NT2/D1 (cell line): ENCODE data around the gene POLR2E.
A peak's percentile ranks its signal among the peaks of the same experiment; 100 is the strongest.

ENCODE experiments used
- DNase-seq: peaks from one replicate; pipeline ENCODE4 v3.0.0-alpha.2; 2011; ENCODE audit warnings: low read depth, low spot score
- H3K27me3 ChIP-seq: 2 replicates; pipeline ENCODE4 v1.6.0; 2011; ENCODE audit warnings: mild to moderate bottlenecking; ENCODE audit not compliant: insufficient read length, insufficient read depth
- H3K36me3 ChIP-seq: 2 replicates; pipeline ENCODE4 v1.6.1; 2011; ENCODE audit warnings: mild to moderate bottlenecking, low read length, mixed read lengths; ENCODE audit not compliant: insufficient read depth, insufficient read length
- H3K4me1 ChIP-seq: 2 replicates; pipeline ENCODE4 v1.5.1; 2011; ENCODE audit not compliant: insufficient read depth, insufficient read length
- H3K4me3 ChIP-seq: 2 replicates; pipeline ENCODE4 v1.5.1; 2011; ENCODE audit warnings: low read depth; ENCODE audit not compliant: insufficient read length
- H3K9ac ChIP-seq: 2 replicates; pipeline ENCODE4 v1.6.0; 2011; ENCODE audit warnings: low read depth; ENCODE audit not compliant: insufficient read length
- H3K9me3 ChIP-seq: 2 replicates; pipeline ENCODE4 v1.5.1; 2011; ENCODE audit warnings: mild to moderate bottlenecking, low read length; ENCODE audit not compliant: insufficient read depth
- SUZ12 ChIP-seq: IDR thresholded peaks from 2 replicates; pipeline ENCODE4 v1.6.1; 2011; ENCODE audit not compliant: insufficient read length, insufficient read depth; ENCODE audit errors: extremely low read depth
- YY1 ChIP-seq: IDR thresholded peaks from 2 replicates; pipeline ENCODE4 v1.6.1; 2011; ENCODE audit not compliant: insufficient read length, insufficient read depth
- ZNF274 ChIP-seq: IDR thresholded peaks from 2 replicates; pipeline ENCODE4 v1.6.1; 2011; ENCODE audit warnings: mild to moderate bottlenecking, low read depth, low read length

POLR2E gene

GRCh38 chr19:1091544-1092175 is 3.5 kb downstream of the POLR2E start:
- peak overlapping the region; percentile 4 for H3K9ac ChIP-seq
- peaks cover 14% of the 10 kb centered on the region for H3K4me1 ChIP-seq
- TF ChIP-seq ZNF274 = no peak
- no peak for TF ChIP-seq YY1
- TF ChIP-seq SUZ12 = no peak
- no peaks in the 10 kb centered on the region for H3K27me3 ChIP-seq
- H3K36me3 ChIP-seq = peaks cover 66% of the 10 kb centered on the region
- H3K9me3 ChIP-seq = no peaks in the 10 kb centered on the region
- no peak overlapping the region for H3K4me3 ChIP-seq
- DNase-seq = no peak

GRCh38 chr19:1090731-1091543 is 4.2 kb downstream of the POLR2E start:
- Histone ChIP-seq H3K9ac (no peak overlapping the region), H3K9me3 (no peaks in the 10 kb centered on the region), H3K27me3 (no peaks in the 10 kb centered on the region), H3K36me3 (peaks cover 73% of the 10 kb centered on the region), H3K4me1 (peaks cover 18% of the 10 kb centered on the region), H3K4me3 (no peak overlapping the region)
- TF ChIP-seq ZNF274 (no peak), YY1 (no peak), SUZ12 (no peak)
- DNase-seq = no peak

- Histone ChIP-seq H3K4me1 (peaks cover 22% of the 10 kb centered on the region), H3K4me3 (no peak overlapping the region), H3K27me3 (no peaks in the 10 kb centered on the region), H3K9me3 (no peaks in the 10 kb centered on the region), H3K9ac (no peak overlapping the region), H3K36me3 (peaks cover 84% of the 10 kb centered on the region)
- TF ChIP-seq SUZ12 = no peak
- TF ChIP-seq ZNF274 = no peak
- no peak for TF ChIP-seq YY1
- DNase-seq = no peak
These were observed 5.3 kb downstream of the POLR2E start for GRCh38 chr19:1089891-1090290.

GRCh38 chr19:1089126-1089771 is 5.9 kb downstream of the POLR2E start:
- H3K4me1 ChIP-seq = peaks cover 21% of the 10 kb centered on the region
- H3K27me3 ChIP-seq = no peaks in the 10 kb centered on the region
- no peak overlapping the region for H3K9ac ChIP-seq
- TF ChIP-seq SUZ12 (no peak), YY1 (no peak), ZNF274 (no peak)
- H3K4me3 ChIP-seq = no peak overlapping the region
- no peak for DNase-seq
- peaks cover 88% of the 10 kb centered on the region for H3K36me3 ChIP-seq
- no peaks in the 10 kb centered on the region for H3K9me3 ChIP-seq

- Histone ChIP-seq H3K4me3 (no peak overlapping the region), H3K36me3 (peaks cover 88% of the 10 kb centered on the region), H3K9ac (peak overlapping the region; percentile 8), H3K27me3 (no peaks in the 10 kb centered on the region), H3K4me1 (peaks cover 14% of the 10 kb centered on the region), H3K9me3 (no peaks in the 10 kb centered on the region)
- no peak for TF ChIP-seq YY1
- no peak for TF ChIP-seq ZNF274
- TF ChIP-seq SUZ12 = no peak
- DNase-seq = no peak
These were observed 6.7 kb downstream of the POLR2E start for GRCh38 chr19:1088416-1089010.

- Histone ChIP-seq H3K9ac (no peak overlapping the region), H3K9me3 (no peaks in the 10 kb centered on the region), H3K4me1 (peaks cover 14% of the 10 kb centered on the region)
These were observed 7.3 kb downstream of the POLR2E start for GRCh38 chr19:1087813-1088415.

More at GRCh38 chr19:1087813-1088415, 7.3 kb downstream of the POLR2E start:
- peaks cover 88% of the 10 kb centered on the region for H3K36me3 ChIP-seq
- TF ChIP-seq SUZ12 (no peak), YY1 (no peak), ZNF274 (no peak)
- no peaks in the 10 kb centered on the region for H3K27me3 ChIP-seq
- no peak for DNase-seq
- H3K4me3 ChIP-seq = no peak overlapping the region
